BLaER1 treated with 17β-estradiol and CSF1 and Interleukin-3, amounts not matched to agents 10 nM and 100 nM (cell line): ENCODE results near the gene NECTIN1.

Experiments used
- H3K27ac ChIP-seq, 11 experiments: shearing (Covaris generic); formaldehyde crosslinking; 2 replicates each; pipeline ENCODE4 v1.8.1; 2022
- H3K27me3 ChIP-seq, 11 experiments: shearing (Covaris generic); formaldehyde crosslinking; 2 replicates each; pipeline ENCODE4 v1.8.1; 2022
- H3K36me3 ChIP-seq, 11 experiments: shearing (Covaris generic); formaldehyde crosslinking; 2 replicates each; pipeline ENCODE4 v1.8.1; 2022
- H3K4me1 ChIP-seq, 10 experiments: shearing (Covaris generic); formaldehyde crosslinking; 2 replicates each; pipeline ENCODE4 v1.8.1; 2022
- H3K4me2 ChIP-seq, 11 experiments: shearing (Covaris generic); formaldehyde crosslinking; 2 replicates each; pipeline ENCODE4 v1.8.1; 2022
- H3K4me3 ChIP-seq, 10 experiments: shearing (Covaris generic); formaldehyde crosslinking; 2 replicates each; pipeline ENCODE4 v1.8.1; 2022
- H3K9ac ChIP-seq, 11 experiments: shearing (Covaris generic); formaldehyde crosslinking; 2 replicates each; pipeline ENCODE4 v1.8.1; 2022
- H3K9me3 ChIP-seq, 11 experiments: shearing (Covaris generic); formaldehyde crosslinking; replicated peaks in 1 of 11; 2 replicates each; pipeline ENCODE4 v1.8.1; 2022
- H4K20me1 ChIP-seq, 11 experiments: shearing (Covaris generic); formaldehyde crosslinking; 2 replicates each; pipeline ENCODE4 v1.8.1; 2022
- Cebpa-rat ChIP-seq, 11 experiments: shearing (Covaris generic); IDR thresholded peaks; 2 replicates each; pipeline ENCODE4 v1.8.1; 2022

The NECTIN1 gene

DNA sequence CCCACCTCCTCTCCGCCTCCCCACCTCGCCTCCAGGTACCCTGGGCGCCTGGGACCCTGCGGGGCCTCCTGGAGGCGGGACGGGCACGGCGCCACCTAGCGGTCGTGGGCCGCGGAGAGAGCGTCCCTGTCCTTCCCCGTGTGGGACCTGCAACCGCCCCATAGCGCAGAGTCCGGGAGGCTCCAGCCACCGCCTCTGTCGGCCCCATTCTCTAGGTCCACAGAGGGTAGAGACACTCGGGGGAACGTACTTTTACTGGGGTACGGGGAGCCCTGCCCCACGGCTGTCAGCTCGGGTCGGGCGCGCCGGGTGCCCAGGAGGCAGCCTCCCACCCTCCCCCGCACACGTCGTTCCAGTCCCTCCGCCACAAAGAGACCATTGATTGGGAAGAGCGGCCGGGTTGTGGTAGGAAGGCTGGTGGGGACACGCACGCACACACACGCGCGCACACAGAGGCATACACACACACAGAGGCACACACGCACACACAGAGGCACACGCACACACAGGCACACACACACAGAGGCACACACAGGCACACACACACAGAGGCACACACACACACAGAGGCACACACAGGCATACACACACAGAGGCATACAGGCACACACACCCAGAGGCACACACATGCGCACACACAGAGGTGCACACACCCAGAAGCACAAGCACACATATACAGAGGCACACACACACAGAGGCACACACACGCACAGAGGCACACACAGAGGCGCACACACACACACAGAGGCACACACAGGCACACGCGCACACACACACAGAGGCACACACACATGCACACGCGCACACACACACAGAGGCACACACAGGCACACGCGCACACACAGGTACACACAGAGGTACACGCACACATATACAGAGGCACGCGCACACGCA, 12.6 kb upstream of the NECTIN1 start:
- H3K36me3 ChIP-seq, result no peaks in the 10 kb centered on the region

GRCh38 chr11:119739975-119740374, 11.0 kb upstream of the NECTIN1 start:
- Histone ChIP-seq H3K4me3 (no peak overlapping the region), H3K9me3 (no peaks in the 10 kb centered on the region), H3K36me3 (no peaks in the 10 kb centered on the region), H3K4me1 (peaks cover 0 to 4% (median 0%) of the 10 kb centered on the region in 10 experiments; a peak in 1 of 20 replicates), H4K20me1 (peaks cover 0 to 24% (median 0%) of the 10 kb centered on the region in 11 experiments; a peak in 6 of 22 replicates), H3K27me3 (peaks cover 22 to 38% (median 30%) of the 10 kb centered on the region in 11 experiments), H3K4me2 (no peak overlapping the region), H3K9ac (no peak overlapping the region), H3K27ac (no peak overlapping the region)
- TF ChIP-seq Cebpa-rat (IDR thresholded peaks at IDR 0.05), result no peak

More for the DNA sequence above, 12.6 kb upstream of the NECTIN1 start:
- no peak overlapping the region for H3K9ac ChIP-seq
- no peak for TF ChIP-seq Cebpa-rat (IDR thresholded peaks at IDR 0.05)
- H4K20me1 ChIP-seq, result peaks cover 0 to 24% (median 0%) of the 10 kb centered on the region in 11 experiments; a peak in 6 of 22 replicates
- peak overlapping the region in 2 of 11 experiments; percentile 18 to 25; a peak in 3 of 22 replicates for H3K4me2 ChIP-seq
- peaks cover 0 to 4% (median 0%) of the 10 kb centered on the region in 10 experiments; a peak in 1 of 20 replicates for H3K4me1 ChIP-seq
- H3K27me3 ChIP-seq, result peaks cover 22 to 38% (median 30%) of the 10 kb centered on the region in 11 experiments
- H3K27ac ChIP-seq, result no peak overlapping the region
- no peaks in the 10 kb centered on the region for H3K9me3 ChIP-seq
- no peak overlapping the region for H3K4me3 ChIP-seq

- H4K20me1 ChIP-seq, result peaks cover 0 to 24% (median 0%) of the 10 kb centered on the region in 11 experiments; a peak in 4 of 22 replicates
- H3K27ac ChIP-seq, result no peak overlapping the region
- no peaks in the 10 kb centered on the region for H3K9me3 ChIP-seq
- peaks cover 0 to 4% (median 0%) of the 10 kb centered on the region in 10 experiments; a peak in 1 of 20 replicates for H3K4me1 ChIP-seq
- no peak overlapping the region for H3K4me3 ChIP-seq
- H3K27me3 ChIP-seq, result peaks cover 22 to 32% (median 30%) of the 10 kb centered on the region in 11 experiments
- H3K9ac ChIP-seq, result no peak overlapping the region
- no peak for TF ChIP-seq Cebpa-rat (IDR thresholded peaks at IDR 0.05)
- H3K36me3 ChIP-seq, result no peaks in the 10 kb centered on the region
- no peak overlapping the region for H3K4me2 ChIP-seq
These were observed 10.2 kb upstream of the NECTIN1 start for GRCh38 chr11:119739021-119739703.

DNA sequence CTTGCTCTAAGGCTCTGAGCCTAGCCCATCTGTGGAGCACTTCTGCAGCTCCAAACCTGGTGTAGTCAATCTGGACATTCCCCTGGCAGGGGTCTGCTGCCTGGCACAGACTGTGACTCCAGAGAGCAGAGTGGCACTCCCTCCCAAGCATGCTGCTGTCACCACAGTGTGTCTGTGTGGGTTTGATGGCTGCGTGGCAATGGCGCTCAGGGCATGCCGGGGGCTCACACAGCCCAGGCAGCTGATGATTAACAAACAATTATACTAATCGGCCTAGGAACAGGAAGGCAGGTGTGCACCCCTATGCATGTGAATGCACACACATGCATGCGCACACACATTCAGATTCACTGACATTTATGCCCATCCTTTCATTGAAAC, 9.0 kb upstream of the NECTIN1 start:
- H3K27me3 ChIP-seq, result peaks cover 16 to 25% (median 23%) of the 10 kb centered on the region in 11 experiments
- no peak overlapping the region for H3K4me3 ChIP-seq
- no peak overlapping the region for H3K9ac ChIP-seq
- no peak for TF ChIP-seq Cebpa-rat (IDR thresholded peaks at IDR 0.05)
- peaks cover 0 to 19% (median 0%) of the 10 kb centered on the region in 11 experiments; a peak in 4 of 22 replicates for H4K20me1 ChIP-seq
- H3K4me1 ChIP-seq, result peaks cover 0 to 4% (median 0%) of the 10 kb centered on the region in 10 experiments; a peak in 1 of 20 replicates
- peaks cover 0 to under 1% (median 0%) of the 10 kb centered on the region in 11 experiments; a peak in 2 of 22 replicates for H3K9me3 ChIP-seq
- H3K36me3 ChIP-seq, result no peaks in the 10 kb centered on the region
- H3K4me2 ChIP-seq, result no peak overlapping the region
- H3K27ac ChIP-seq, result no peak overlapping the region

DNA sequence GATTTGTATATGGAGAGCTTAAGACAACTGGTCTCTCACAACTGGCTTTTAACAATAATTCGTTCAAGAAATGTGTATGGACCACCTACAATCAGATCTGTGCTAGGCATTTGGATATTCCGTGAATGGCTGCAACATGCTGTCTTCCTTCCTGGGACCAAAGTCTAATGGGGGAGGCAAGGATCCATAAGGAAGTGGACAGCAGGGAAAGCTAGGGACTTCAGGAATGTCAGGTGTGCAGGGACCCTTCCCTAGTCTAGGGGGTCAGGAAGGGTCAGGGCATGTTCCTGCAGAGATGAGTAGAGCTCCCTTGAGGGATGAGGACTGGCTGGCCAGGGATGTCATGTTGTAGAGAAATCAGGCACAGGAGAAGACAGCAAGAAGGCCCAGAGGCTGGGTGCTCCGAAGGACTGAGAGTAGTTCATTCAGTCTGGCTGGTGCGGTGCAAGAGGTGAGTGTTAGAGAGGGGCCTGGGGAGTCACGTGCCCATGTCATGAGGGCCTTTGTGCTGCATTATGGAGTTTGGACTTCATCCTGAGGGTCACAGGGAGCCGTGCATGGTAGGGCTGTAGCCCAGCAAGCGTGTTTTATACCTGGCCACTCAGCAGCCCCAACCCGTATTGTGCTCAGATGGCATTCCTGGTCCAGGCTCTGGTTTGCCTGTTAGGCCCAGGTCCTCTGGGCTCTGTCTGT, 8.5 kb upstream of the NECTIN1 start:
- Histone ChIP-seq H3K9ac (no peak overlapping the region), H3K9me3 (peaks cover 0 to 6% (median 0%) of the 10 kb centered on the region in 11 experiments; a peak in 3 of 22 replicates), H3K27me3 (peaks cover 11 to 20% (median 17%) of the 10 kb centered on the region in 11 experiments), H3K36me3 (no peaks in the 10 kb centered on the region), H3K4me1 (peaks cover 0 to 4% (median 0%) of the 10 kb centered on the region in 10 experiments; a peak in 1 of 20 replicates), H3K27ac (no peak overlapping the region), H3K4me2 (no peak overlapping the region), H3K4me3 (no peak overlapping the region), H4K20me1 (peaks cover 0 to 14% (median 0%) of the 10 kb centered on the region in 11 experiments; a peak in 4 of 22 replicates)
- no peak for TF ChIP-seq Cebpa-rat (IDR thresholded peaks at IDR 0.05)

GRCh38 chr11:119734788-119735187, 5.8 kb upstream of the NECTIN1 start:
- Histone ChIP-seq H3K4me2 (no peak overlapping the region), H3K27me3 (peaks cover 0 to 5% (median 0%) of the 10 kb centered on the region in 11 experiments; a peak in 3 of 22 replicates), H3K9ac (no peak overlapping the region), H3K4me3 (no peak overlapping the region), H3K27ac (no peak overlapping the region), H4K20me1 (peaks cover 0 to 2% (median 0%) of the 10 kb centered on the region in 11 experiments; a peak in 1 of 22 replicates), H3K4me1 (peaks cover 6 to 10% (median 7%) of the 10 kb centered on the region in 10 experiments; a peak in 19 of 20 replicates), H3K36me3 (no peaks in the 10 kb centered on the region), H3K9me3 (peaks cover 0 to 9% (median 0%) of the 10 kb centered on the region in 11 experiments; a peak in 6 of 22 replicates)
- TF ChIP-seq Cebpa-rat (IDR thresholded peaks at IDR 0.05), result no peak

- no peak overlapping the region for H3K9ac ChIP-seq
- peaks cover 26 to 39% (median 33%) of the 10 kb centered on the region in 10 experiments for H3K4me1 ChIP-seq
- H3K9me3 ChIP-seq, result peaks cover 0 to 9% (median 0%) of the 10 kb centered on the region in 11 experiments; a peak in 6 of 22 replicates
- H3K4me2 ChIP-seq, result peak overlapping the region in 5 of 11 experiments; percentile 99 to 100 (median 100); a peak in 7 of 22 replicates
- no peak for TF ChIP-seq Cebpa-rat (IDR thresholded peaks at IDR 0.05)
- H4K20me1 ChIP-seq, result peaks cover 0 to 26% (median 25%) of the 10 kb centered on the region in 11 experiments; a peak in 19 of 22 replicates
- H3K27ac ChIP-seq, result no peak overlapping the region
- H3K4me3 ChIP-seq, result no peak overlapping the region
- no peaks in the 10 kb centered on the region for H3K36me3 ChIP-seq
- peaks cover 8 to 24% (median 18%) of the 10 kb centered on the region in 11 experiments; a peak in 15 of 22 replicates for H3K27me3 ChIP-seq
These were observed 1.9 kb upstream of the NECTIN1 start for GRCh38 chr11:119730789-119731386.
